ENCODE measurements around the gene ZNF860. TPM values are rescaled to one million over a fixed set of nuclear protein-coding genes. Genes with fewer than 3 reads are reported as not detected.

The ZNF860 gene
- total and polyA plus RNA-seq, 4 donors = 0.25 to 1.8 (median 0.48) TPM

- intact Hi-C loops (cut with DNase I) = no loop called here
- Histone ChIP-seq H3K4me1 (ENCODE audit: control insufficient read depth in 1 of 2, insufficient read depth in 2 of 2, low read length in 2 of 2) (no peaks in the 10 kb centered on the region), H3K9me3 (ENCODE audit: control insufficient read depth, low read length) (peaks cover 1% of the 10 kb centered on the region), H3K36me3 (ENCODE audit: control insufficient read depth in 1 of 2, insufficient read depth in 2 of 2, low read length in 1 of 2) (no peaks in the 10 kb centered on the region), H3K27ac (ENCODE audit: low read depth in 1 of 2, low read length in 2 of 2) (no peak overlapping the region), H3K4me3 (ENCODE audit: low read length in 2 of 2) (no peak overlapping the region), H3K27me3 (ENCODE audit: control insufficient read depth in 1 of 2, insufficient read depth in 2 of 2, low read length in 1 of 2) (no peaks in the 10 kb centered on the region)
- ATAC-seq (ENCODE audit: low FRiP score) (no peak), DNase-seq (no peak)
- WGBS, 2 donors = 77 to 83% methylated on average over 1 of the region's 1 CpG
These were observed 14.6 kb downstream of the ZNF860 start for GRCh38 chr3:31996195-31996594.

- 69 to 71% methylated on average over 6 of the region's 6 CpGs for WGBS, 2 donors
- ATAC-seq (ENCODE audit: low FRiP score) (no peak), DNase-seq (no peak)
- no peaks in the 10 kb centered on the region for H3K36me3 ChIP-seq (ENCODE audit: control insufficient read depth in 1 of 2, insufficient read depth in 2 of 2, low read length in 1 of 2)
- H3K27me3 ChIP-seq (ENCODE audit: control insufficient read depth in 1 of 2, insufficient read depth in 2 of 2, low read length in 1 of 2) = no peaks in the 10 kb centered on the region
- H3K27ac ChIP-seq (ENCODE audit: low read depth in 1 of 2, low read length in 2 of 2) = no peak overlapping the region
- no peaks in the 10 kb centered on the region for H3K4me1 ChIP-seq (ENCODE audit: control insufficient read depth in 1 of 2, insufficient read depth in 2 of 2, low read length in 2 of 2)
- intact Hi-C loops (cut with DNase I) = no loop called here
- no peak overlapping the region for H3K4me3 ChIP-seq (ENCODE audit: low read length in 2 of 2)
- no peaks in the 10 kb centered on the region for H3K9me3 ChIP-seq (ENCODE audit: control insufficient read depth, low read length)
These were observed 15.9 kb downstream of the ZNF860 start for GRCh38 chr3:31997500-31997899.

DNA sequence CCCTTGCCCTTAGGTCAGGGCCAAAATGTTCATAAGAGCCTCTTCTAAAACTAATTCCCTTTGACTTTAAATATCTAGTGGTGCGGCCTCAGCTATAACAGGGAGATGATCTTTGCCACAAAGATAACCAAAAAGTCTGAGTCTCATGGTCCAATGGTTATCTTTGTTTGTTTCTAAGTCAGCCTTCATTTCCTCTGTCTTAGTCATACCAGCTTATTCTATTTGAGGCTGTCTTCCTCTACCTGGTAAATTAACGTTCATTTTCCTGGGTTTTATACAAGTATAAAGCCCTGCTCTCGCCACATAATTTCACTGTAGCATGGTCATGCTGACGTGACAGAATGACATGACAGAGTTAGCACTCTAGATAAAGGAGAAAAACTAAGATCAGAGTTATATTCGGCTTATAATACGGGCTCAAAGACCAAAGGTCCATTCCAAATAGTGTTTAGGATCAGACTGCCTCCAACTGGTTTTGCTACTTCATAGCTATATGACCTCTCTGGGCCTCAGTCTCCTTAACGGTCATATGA lies 18.4 kb downstream of the ZNF860 start:
- Histone ChIP-seq H3K36me3 (ENCODE audit: control insufficient read depth in 1 of 2, insufficient read depth in 2 of 2, low read length in 1 of 2) (no peaks in the 10 kb centered on the region), H3K27me3 (ENCODE audit: control insufficient read depth in 1 of 2, insufficient read depth in 2 of 2, low read length in 1 of 2) (no peaks in the 10 kb centered on the region), H3K27ac (ENCODE audit: low read depth in 1 of 2, low read length in 2 of 2) (no peak overlapping the region), H3K4me3 (ENCODE audit: low read length in 2 of 2) (no peak overlapping the region), H3K4me1 (ENCODE audit: control insufficient read depth in 1 of 2, insufficient read depth in 2 of 2, low read length in 2 of 2) (no peaks in the 10 kb centered on the region), H3K9me3 (ENCODE audit: control insufficient read depth, low read length) (no peaks in the 10 kb centered on the region)
- intact Hi-C loops (cut with DNase I) = no loop called here
- WGBS, 2 donors = 89 to 91% methylated on average over 7 of the region's 7 CpGs
- no peak for DNase-seq
- ATAC-seq (ENCODE audit: low FRiP score) = no peak

- H3K27me3 ChIP-seq (ENCODE audit: control insufficient read depth in 1 of 2, insufficient read depth in 2 of 2, low read length in 1 of 2) = no peaks in the 10 kb centered on the region
- no peaks in the 10 kb centered on the region for H3K36me3 ChIP-seq (ENCODE audit: control insufficient read depth in 1 of 2, insufficient read depth in 2 of 2, low read length in 1 of 2)
- no peak for ATAC-seq (ENCODE audit: low FRiP score)
- intact Hi-C loops (cut with DNase I) = no loop called here
- DNase-seq = no peak
- WGBS, 2 donors = 68 to 74% methylated on average over 3 of the region's 3 CpGs
- H3K9me3 ChIP-seq (ENCODE audit: control insufficient read depth, low read length) = no peaks in the 10 kb centered on the region
- no peaks in the 10 kb centered on the region for H3K4me1 ChIP-seq (ENCODE audit: control insufficient read depth in 1 of 2, insufficient read depth in 2 of 2, low read length in 2 of 2)
- no peak overlapping the region for H3K4me3 ChIP-seq (ENCODE audit: low read length in 2 of 2)
- H3K27ac ChIP-seq (ENCODE audit: low read depth in 1 of 2, low read length in 2 of 2) = no peak overlapping the region
These were observed 19.3 kb downstream of the ZNF860 start for GRCh38 chr3:32000877-32001276.

DNA sequence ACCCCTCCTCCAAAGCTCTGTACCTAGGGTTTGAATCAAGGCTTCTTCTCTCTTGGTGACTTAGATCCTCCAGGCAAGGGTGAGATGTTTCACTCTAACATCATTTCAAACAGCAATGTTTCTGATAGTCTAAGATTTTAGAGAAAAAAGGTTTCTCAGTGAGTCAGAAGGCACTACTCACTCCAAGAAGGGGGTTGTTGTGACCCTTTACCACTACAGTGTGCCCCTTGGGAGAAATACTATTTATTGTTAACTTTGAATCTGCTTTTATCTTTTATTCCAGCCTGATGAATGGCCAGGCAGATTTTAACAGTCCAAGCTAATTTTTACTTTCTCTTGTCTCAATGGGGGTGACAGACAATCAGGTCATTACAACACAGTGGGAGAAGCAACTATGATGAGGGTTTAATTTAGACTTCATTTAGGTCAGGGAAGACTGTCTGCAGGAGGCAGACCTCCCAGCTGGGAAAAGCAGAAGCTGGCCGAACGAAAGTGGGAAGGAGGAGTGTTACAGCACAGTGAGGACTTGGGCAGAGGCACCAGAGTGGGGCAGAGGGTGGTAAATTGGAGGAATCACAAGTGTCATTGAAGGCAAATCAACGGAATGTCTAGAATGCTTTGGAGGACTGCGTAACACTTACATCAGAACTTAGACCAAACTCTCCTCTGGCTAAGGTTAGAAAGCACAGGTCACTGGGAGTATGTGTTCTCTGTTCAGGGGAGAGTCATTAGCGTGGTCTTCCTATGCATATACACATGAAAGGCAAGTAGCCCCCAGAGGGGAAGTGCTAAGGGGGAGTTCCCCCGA lies 21.2 kb downstream of the ZNF860 start:
- DNase-seq = no peak
- Histone ChIP-seq H3K27me3 (ENCODE audit: control insufficient read depth in 1 of 2, insufficient read depth in 2 of 2, low read length in 1 of 2) (no peaks in the 10 kb centered on the region), H3K4me1 (ENCODE audit: control insufficient read depth in 1 of 2, insufficient read depth in 2 of 2, low read length in 2 of 2) (no peaks in the 10 kb centered on the region), H3K27ac (ENCODE audit: low read depth in 1 of 2, low read length in 2 of 2) (no peak overlapping the region), H3K9me3 (ENCODE audit: control insufficient read depth, low read length) (no peaks in the 10 kb centered on the region), H3K4me3 (ENCODE audit: low read length in 2 of 2) (no peak overlapping the region), H3K36me3 (ENCODE audit: control insufficient read depth in 1 of 2, insufficient read depth in 2 of 2, low read length in 1 of 2) (no peaks in the 10 kb centered on the region)
- no peak for ATAC-seq (ENCODE audit: low FRiP score)
- 70 to 71% methylated on average over 6 of the region's 6 CpGs for WGBS, 2 donors
- intact Hi-C loops (cut with DNase I) = no loop called here

DNA sequence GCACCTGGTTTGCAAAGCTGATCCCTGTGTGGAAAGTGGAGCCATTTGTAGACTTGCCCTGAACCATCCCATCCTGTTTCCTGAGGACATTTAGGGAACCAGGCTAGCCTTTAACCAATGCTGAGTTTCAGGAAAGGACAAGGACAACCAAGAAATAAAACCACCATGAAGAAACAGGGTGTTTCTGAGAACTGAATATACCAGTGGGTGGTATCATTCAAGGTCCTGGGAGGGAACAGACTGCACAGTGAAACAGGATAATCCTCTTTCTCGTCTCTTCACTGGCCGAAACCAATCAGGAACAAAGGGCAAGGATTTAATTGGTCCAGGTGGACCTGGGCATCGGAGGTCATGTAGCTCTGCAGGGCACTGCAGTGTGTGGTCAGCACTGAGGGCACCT lies 21.8 kb downstream of the ZNF860 start:
- intact Hi-C loops (cut with DNase I) = no loop called here

DNA sequence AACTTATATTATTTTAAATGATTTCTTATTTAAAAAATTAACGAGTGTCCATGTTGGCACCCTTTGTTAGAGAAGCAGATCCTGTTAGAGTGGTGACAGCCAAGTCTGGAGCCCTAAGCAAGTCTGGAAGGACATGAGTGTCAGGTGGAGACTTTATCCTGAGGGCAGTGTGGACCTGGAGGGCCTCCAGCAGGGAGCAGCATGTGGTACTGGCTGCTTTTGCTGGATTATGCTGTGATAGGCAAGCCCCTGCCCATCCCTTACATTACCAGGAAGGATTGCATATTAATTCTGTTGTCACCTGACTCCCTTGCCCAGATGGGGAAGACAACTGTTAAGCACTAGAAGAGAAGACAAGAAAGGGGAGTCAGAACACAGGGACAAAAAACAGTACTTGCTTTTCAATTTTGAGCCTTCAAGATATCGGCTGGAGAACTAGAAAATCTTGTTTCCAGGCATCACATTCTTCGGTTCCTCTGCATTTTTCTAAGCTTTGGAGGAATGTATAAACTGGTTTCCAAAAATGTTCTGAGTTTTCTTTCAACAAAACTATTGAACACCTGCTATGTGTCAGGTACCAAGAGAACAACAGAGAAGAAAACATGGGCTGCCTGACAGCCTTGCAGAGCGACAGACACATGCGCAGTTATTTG lies 22.7 kb downstream of the ZNF860 start:
- Histone ChIP-seq H3K9me3 (ENCODE audit: control insufficient read depth, low read length) (no peaks in the 10 kb centered on the region), H3K4me1 (ENCODE audit: control insufficient read depth in 1 of 2, insufficient read depth in 2 of 2, low read length in 2 of 2) (no peaks in the 10 kb centered on the region), H3K36me3 (ENCODE audit: control insufficient read depth in 1 of 2, insufficient read depth in 2 of 2, low read length in 1 of 2) (no peaks in the 10 kb centered on the region), H3K27ac (ENCODE audit: low read depth in 1 of 2, low read length in 2 of 2) (no peak overlapping the region), H3K27me3 (ENCODE audit: control insufficient read depth in 1 of 2, insufficient read depth in 2 of 2, low read length in 1 of 2) (no peaks in the 10 kb centered on the region), H3K4me3 (ENCODE audit: low read length in 2 of 2) (no peak overlapping the region)
- ATAC-seq (ENCODE audit: low FRiP score) = no peak
- DNase-seq = no peak
- intact Hi-C loops (cut with DNase I) = no loop called here
- WGBS, 2 donors = 81 to 84% methylated on average over 5 of the region's 5 CpGs

More for the DNA sequence above, 21.8 kb downstream of the ZNF860 start:
- H3K4me1 ChIP-seq (ENCODE audit: control insufficient read depth in 1 of 2, insufficient read depth in 2 of 2, low read length in 2 of 2) = no peaks in the 10 kb centered on the region
- DNase-seq (no peak), ATAC-seq (ENCODE audit: low FRiP score) (no peak)
- H3K27me3 ChIP-seq (ENCODE audit: control insufficient read depth in 1 of 2, insufficient read depth in 2 of 2, low read length in 1 of 2) = no peaks in the 10 kb centered on the region
- H3K9me3 ChIP-seq (ENCODE audit: control insufficient read depth, low read length) = no peaks in the 10 kb centered on the region
- 92 to 95% methylated on average over 3 of the region's 3 CpGs for WGBS, 2 donors
- no peak overlapping the region for H3K27ac ChIP-seq (ENCODE audit: low read depth in 1 of 2, low read length in 2 of 2)
- no peaks in the 10 kb centered on the region for H3K36me3 ChIP-seq (ENCODE audit: control insufficient read depth in 1 of 2, insufficient read depth in 2 of 2, low read length in 1 of 2)
- H3K4me3 ChIP-seq (ENCODE audit: low read length in 2 of 2) = no peak overlapping the region

- DNase-seq (no peak), ATAC-seq (ENCODE audit: low FRiP score) (no peak)
- H3K36me3 ChIP-seq (ENCODE audit: control insufficient read depth in 1 of 2, insufficient read depth in 2 of 2, low read length in 1 of 2) = no peaks in the 10 kb centered on the region
- 97% methylated on average over 2 of the region's 2 CpGs for WGBS, 2 donors
- intact Hi-C loops (cut with DNase I) = no loop called here
- H3K9me3 ChIP-seq (ENCODE audit: control insufficient read depth, low read length) = no peaks in the 10 kb centered on the region
- no peaks in the 10 kb centered on the region for H3K4me1 ChIP-seq (ENCODE audit: control insufficient read depth in 1 of 2, insufficient read depth in 2 of 2, low read length in 2 of 2)
- no peak overlapping the region for H3K4me3 ChIP-seq (ENCODE audit: low read length in 2 of 2)
- H3K27me3 ChIP-seq (ENCODE audit: control insufficient read depth in 1 of 2, insufficient read depth in 2 of 2, low read length in 1 of 2) = no peaks in the 10 kb centered on the region
- no peak overlapping the region for H3K27ac ChIP-seq (ENCODE audit: low read depth in 1 of 2, low read length in 2 of 2)
These were observed 27.6 kb downstream of the ZNF860 start for GRCh38 chr3:32009101-32009500.

DNA sequence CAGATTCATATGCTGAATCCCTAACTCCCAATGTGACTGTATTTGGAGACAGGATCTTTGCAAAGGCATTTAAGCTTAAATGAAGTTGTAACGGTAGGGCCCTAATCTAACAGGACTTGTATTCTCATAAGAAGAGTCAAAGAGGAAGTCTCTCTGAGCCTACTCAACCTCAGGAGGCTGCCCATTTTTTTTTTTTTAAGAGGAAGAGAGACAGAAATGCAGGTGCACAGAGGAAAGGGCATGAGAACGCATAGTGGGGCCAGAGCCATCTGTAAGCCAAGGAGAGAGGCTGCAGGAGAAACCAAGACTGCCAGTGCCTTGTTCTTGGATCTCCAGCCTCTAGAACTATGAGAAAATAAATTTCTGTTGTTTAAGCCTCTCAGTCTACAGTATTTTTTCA lies 28.4 kb downstream of the ZNF860 start:
- WGBS, 2 donors = 93 to 95% methylated on average over 2 of the region's 2 CpGs
- no peaks in the 10 kb centered on the region for H3K27me3 ChIP-seq (ENCODE audit: control insufficient read depth in 1 of 2, insufficient read depth in 2 of 2, low read length in 1 of 2)
- no peaks in the 10 kb centered on the region for H3K9me3 ChIP-seq (ENCODE audit: control insufficient read depth, low read length)
- DNase-seq (no peak), ATAC-seq (ENCODE audit: low FRiP score) (no peak)
- intact Hi-C loops (cut with DNase I) = no loop called here
- H3K4me3 ChIP-seq (ENCODE audit: low read length in 2 of 2) = no peak overlapping the region
- H3K27ac ChIP-seq (ENCODE audit: low read depth in 1 of 2, low read length in 2 of 2) = no peak overlapping the region
- H3K36me3 ChIP-seq (ENCODE audit: control insufficient read depth in 1 of 2, insufficient read depth in 2 of 2, low read length in 1 of 2) = no peaks in the 10 kb centered on the region
- no peaks in the 10 kb centered on the region for H3K4me1 ChIP-seq (ENCODE audit: control insufficient read depth in 1 of 2, insufficient read depth in 2 of 2, low read length in 2 of 2)
